GOT3 (cell line): ENCODE measurements around the gene BZW2.

ENCODE experiments used
- DNase-seq: peaks from one replicate; lab custom pipeline; 2025; ENCODE audit warnings: mixed read lengths; lab: John Stamatoyannopoulos, UW

BZW2 gene

GRCh38 chr7:16718111-16718656, 72.2 kb downstream of the BZW2 start:
- DNase-seq: no peak

GRCh38 chr7:16719699-16720098, 73.7 kb downstream of the BZW2 start:
- no peak for DNase-seq

- DNase-seq: no peak
Measured at GRCh38 chr7:16721541-16721940, 75.6 kb downstream of the BZW2 start.

GRCh38 chr7:16724344-16724743, 78.4 kb downstream of the BZW2 start:
- DNase-seq: no peak

- DNase-seq: no peak
Measured at GRCh38 chr7:16726189-16726588, 80.2 kb downstream of the BZW2 start.

- no peak for DNase-seq
Measured at GRCh38 chr7:16727736-16728135, 81.8 kb downstream of the BZW2 start.

GRCh38 chr7:16728811-16729210, 82.8 kb downstream of the BZW2 start:
- DNase-seq: no peak

- no peak for DNase-seq
Measured at GRCh38 chr7:16729541-16729940, 83.6 kb downstream of the BZW2 start.

GRCh38 chr7:16730937-16731336, 85.0 kb downstream of the BZW2 start:
- DNase-seq: no peak

- DNase-seq: no peak
Measured at GRCh38 chr7:16732828-16733227, 86.8 kb downstream of the BZW2 start.

- DNase-seq: no peak
Measured at GRCh38 chr7:16734148-16734726, 88.3 kb downstream of the BZW2 start.

- no peak for DNase-seq
Measured at GRCh38 chr7:16735020-16735419, 89.0 kb downstream of the BZW2 start.

- no peak for DNase-seq
Measured at GRCh38 chr7:16738011-16738688, 92.2 kb downstream of the BZW2 start.

- peak; percentile 33 for DNase-seq
Measured at GRCh38 chr7:16739863-16740622, 94.1 kb downstream of the BZW2 start.

GRCh38 chr7:16740623-16740953, 94.6 kb downstream of the BZW2 start:
- DNase-seq: no peak

- no peak for DNase-seq
Measured at GRCh38 chr7:16740996-16741395, 95.0 kb downstream of the BZW2 start.

- DNase-seq: no peak
Measured at GRCh38 chr7:16741676-16742075, 95.7 kb downstream of the BZW2 start.

- DNase-seq: no peak
Measured at GRCh38 chr7:16742547-16742946, 96.6 kb downstream of the BZW2 start.

- no peak for DNase-seq
Measured at GRCh38 chr7:16743236-16743635, 97.3 kb downstream of the BZW2 start.

- no peak for DNase-seq
Measured at GRCh38 chr7:16744518-16745250, 98.7 kb downstream of the BZW2 start.

- no peak for DNase-seq
Measured at GRCh38 chr7:16745645-16746044, 99.7 kb downstream of the BZW2 start.

- DNase-seq: no peak
Measured at GRCh38 chr7:16747102-16747501, 101.1 kb downstream of the BZW2 start.
